Endometrium (tissue), 2 donors: ENCODE data around the gene GBA2.

Experiments
- FAIRE-seq: peaks from 2 replicates; lab custom pipeline; 2012; peaks lifted over from hg19 to GRCh38; lab: Jason Lieb, UNC
- donor health status: control.
- donor health status: control.

GBA2 gene

GRCh38 chr9:35737143-35737542 is 11.9 kb downstream of the GBA2 start:
- FAIRE-seq = no peak

- no peak for FAIRE-seq
Observed at GRCh38 chr9:35736201-35736633, 12.8 kb downstream of the GBA2 start.

- no peak for FAIRE-seq
Observed at GRCh38 chr9:35734096-35734495, 14.9 kb downstream of the GBA2 start.

- FAIRE-seq = no peak
Observed at GRCh38 chr9:35732800-35733541, 16.1 kb downstream of the GBA2 start.

- peak; percentile 96 for FAIRE-seq
Observed at GRCh38 chr9:35732185-35732799, 16.7 kb downstream of the GBA2 start, which contains the start of the genes CREB3 and TLN1. Gene CREB3 (plus strand): TSS chr9:35732666. CDS start chr9:35732773, 107 bp downstream. Gene TLN1 (minus strand): TSS chr9:35732195. CDS start chr9:35725694, 6,501 bp downstream.

- no peak for FAIRE-seq
Observed at GRCh38 chr9:35731415-35732184, 17.4 kb downstream of the GBA2 start.

GRCh38 chr9:35730486-35730854 is 18.6 kb downstream of the GBA2 start:
- no peak for FAIRE-seq

- no peak for FAIRE-seq
Observed at GRCh38 chr9:35729700-35730485, 19.1 kb downstream of the GBA2 start.

GRCh38 chr9:35729101-35729500 is 19.9 kb downstream of the GBA2 start:
- no peak for FAIRE-seq

- FAIRE-seq = no peak
Observed at GRCh38 chr9:35728041-35728971, 20.7 kb downstream of the GBA2 start.

- no peak for FAIRE-seq
Observed at GRCh38 chr9:35727676-35728040, 21.4 kb downstream of the GBA2 start.

- no peak for FAIRE-seq
Observed at GRCh38 chr9:35726931-35727330, 22.1 kb downstream of the GBA2 start.

- FAIRE-seq = no peak
Observed at GRCh38 chr9:35725362-35725761, 23.7 kb downstream of the GBA2 start.

GRCh38 chr9:35723908-35724307 is 25.1 kb downstream of the GBA2 start:
- FAIRE-seq = no peak

GRCh38 chr9:35723426-35723825 is 25.6 kb downstream of the GBA2 start:
- no peak for FAIRE-seq

GRCh38 chr9:35719546-35719945 is 29.5 kb downstream of the GBA2 start:
- FAIRE-seq = no peak

- no peak for FAIRE-seq
Observed at GRCh38 chr9:35718721-35719511, 30.1 kb downstream of the GBA2 start.

GRCh38 chr9:35717132-35717870 is 31.7 kb downstream of the GBA2 start:
- no peak for FAIRE-seq

- FAIRE-seq = no peak
Observed at GRCh38 chr9:35716230-35716629, 32.8 kb downstream of the GBA2 start.
